ENCODE results near the gene ZNF362.

ZNF362 gene

GRCh38 chr1:33341190-33341589, 84.9 kb downstream of the ZNF362 start:
- in situ Hi-C loops (cut with MboI; ENCODE audit: low sequenced_read_pairs) = no loop called here
- no peaks in the 10 kb centered on the region for H3K9me3 ChIP-seq
- no peaks in the 10 kb centered on the region for H3K27me3 ChIP-seq (ENCODE audit: low read depth)
- H3K4me3 ChIP-seq = no peak overlapping the region
- DNase-seq (ENCODE audit: low spot score in 2 of 2) = no peak
- H3K36me3 ChIP-seq (replicated peaks) = no peaks in the 10 kb centered on the region; the same call in none of the 2 replicates
- H3K4me1 ChIP-seq = peaks cover 52% of the 10 kb centered on the region

GRCh38 chr1:33342041-33342723, 85.9 kb downstream of the ZNF362 start:
- Histone ChIP-seq H3K27me3 (ENCODE audit: low read depth) (no peaks in the 10 kb centered on the region), H3K4me3 (no peak overlapping the region), H3K36me3 (replicated peaks) (peaks cover 3% of the 10 kb centered on the region), H3K4me1 (peaks cover 59% of the 10 kb centered on the region), H3K9me3 (no peaks in the 10 kb centered on the region)
- in situ Hi-C loops (cut with MboI; ENCODE audit: low sequenced_read_pairs) = no loop called here
- peak; percentile 50 to 68 for DNase-seq (ENCODE audit: low spot score in 2 of 2)

GRCh38 chr1:33343539-33343938, 87.2 kb downstream of the ZNF362 start:
- peaks cover 3% of the 10 kb centered on the region for H3K36me3 ChIP-seq (replicated peaks)
- DNase-seq (ENCODE audit: low spot score in 2 of 2) = no peak
- no peak overlapping the region for H3K4me3 ChIP-seq
- in situ Hi-C loops (cut with MboI; ENCODE audit: low sequenced_read_pairs) = no loop called here
- H3K27me3 ChIP-seq (ENCODE audit: low read depth) = no peaks in the 10 kb centered on the region
- no peaks in the 10 kb centered on the region for H3K9me3 ChIP-seq
- peaks cover 65% of the 10 kb centered on the region for H3K4me1 ChIP-seq

- peaks cover 3% of the 10 kb centered on the region for H3K36me3 ChIP-seq (replicated peaks)
- no peaks in the 10 kb centered on the region for H3K9me3 ChIP-seq
- no peaks in the 10 kb centered on the region for H3K27me3 ChIP-seq (ENCODE audit: low read depth)
- no peak overlapping the region for H3K4me3 ChIP-seq
- DNase-seq (ENCODE audit: low spot score in 2 of 2) = no peak
- peaks cover 53% of the 10 kb centered on the region for H3K4me1 ChIP-seq
- in situ Hi-C loops (cut with MboI; ENCODE audit: low sequenced_read_pairs) = no loop called here
Observed at GRCh38 chr1:33344896-33345560, 88.7 kb downstream of the ZNF362 start.

- Histone ChIP-seq H3K4me3 (no peak overlapping the region), H3K9me3 (no peaks in the 10 kb centered on the region), H3K4me1 (peaks cover 52% of the 10 kb centered on the region), H3K36me3 (replicated peaks) (peaks cover 3% of the 10 kb centered on the region), H3K27me3 (ENCODE audit: low read depth) (no peaks in the 10 kb centered on the region)
- no peak for DNase-seq (ENCODE audit: low spot score in 2 of 2)
- in situ Hi-C loops (cut with MboI; ENCODE audit: low sequenced_read_pairs) = no loop called here
Observed at GRCh38 chr1:33346533-33346926, 90.2 kb downstream of the ZNF362 start.

- no peak overlapping the region for H3K4me3 ChIP-seq
- H3K9me3 ChIP-seq = no peaks in the 10 kb centered on the region
- peaks cover 3% of the 10 kb centered on the region for H3K36me3 ChIP-seq (replicated peaks)
- in situ Hi-C loops (cut with MboI; ENCODE audit: low sequenced_read_pairs) = no loop called here
- no peak for DNase-seq (ENCODE audit: low spot score in 2 of 2)
- H3K4me1 ChIP-seq = peaks cover 46% of the 10 kb centered on the region
- no peaks in the 10 kb centered on the region for H3K27me3 ChIP-seq (ENCODE audit: low read depth)
Observed at GRCh38 chr1:33346927-33347649, 90.8 kb downstream of the ZNF362 start.

GRCh38 chr1:33347650-33347992, 91.3 kb downstream of the ZNF362 start:
- H3K4me1 ChIP-seq = peaks cover 41% of the 10 kb centered on the region

GRCh38 chr1:33348194-33348593, 91.9 kb downstream of the ZNF362 start:
- no peak for DNase-seq (ENCODE audit: low spot score in 2 of 2)
- Histone ChIP-seq H3K9me3 (no peaks in the 10 kb centered on the region), H3K36me3 (replicated peaks) (peaks cover 3% of the 10 kb centered on the region), H3K4me1 (peaks cover 37% of the 10 kb centered on the region), H3K4me3 (peak overlapping the region; percentile 45), H3K27me3 (ENCODE audit: low read depth) (no peaks in the 10 kb centered on the region)
- in situ Hi-C loops (cut with MboI; ENCODE audit: low sequenced_read_pairs) = no loop called here

More at GRCh38 chr1:33347650-33347992, 91.3 kb downstream of the ZNF362 start:
- Histone ChIP-seq H3K27me3 (ENCODE audit: low read depth) (no peaks in the 10 kb centered on the region), H3K4me3 (no peak overlapping the region), H3K9me3 (no peaks in the 10 kb centered on the region), H3K36me3 (replicated peaks) (peaks cover 3% of the 10 kb centered on the region)
- in situ Hi-C loops (cut with MboI; ENCODE audit: low sequenced_read_pairs) = no loop called here
- DNase-seq (ENCODE audit: low spot score in 2 of 2) = no peak

GRCh38 chr1:33348676-33349080, 92.4 kb downstream of the ZNF362 start:
- DNase-seq (ENCODE audit: low spot score in 2 of 2) = peak in 1 of 2 experiments; percentile 21
- peaks cover 3% of the 10 kb centered on the region for H3K36me3 ChIP-seq (replicated peaks)
- peaks cover 37% of the 10 kb centered on the region for H3K4me1 ChIP-seq
- peak overlapping the region; percentile 45 for H3K4me3 ChIP-seq
- H3K27me3 ChIP-seq (ENCODE audit: low read depth) = no peaks in the 10 kb centered on the region
- H3K9me3 ChIP-seq = no peaks in the 10 kb centered on the region
- in situ Hi-C loops (cut with MboI; ENCODE audit: low sequenced_read_pairs) = no loop called here

- peak overlapping the region; percentile 45 for H3K4me3 ChIP-seq
- DNase-seq (ENCODE audit: low spot score in 2 of 2) = peak in 1 of 2 experiments; percentile 51
- H3K9me3 ChIP-seq = no peaks in the 10 kb centered on the region
- in situ Hi-C loops (cut with MboI; ENCODE audit: low sequenced_read_pairs) = no loop called here
- no peaks in the 10 kb centered on the region for H3K27me3 ChIP-seq (ENCODE audit: low read depth)
- H3K4me1 ChIP-seq = peaks cover 37% of the 10 kb centered on the region
- H3K36me3 ChIP-seq (replicated peaks) = peaks cover 3% of the 10 kb centered on the region; the same call in 1 of the 2 replicates
Observed at GRCh38 chr1:33349081-33349759, 92.9 kb downstream of the ZNF362 start.

- Histone ChIP-seq H3K36me3 (replicated peaks) (peaks cover 3% of the 10 kb centered on the region; the same call in 1 of the 2 replicates), H3K9me3 (no peaks in the 10 kb centered on the region), H3K4me3 (peak overlapping the region; percentile 38), H3K4me1 (peaks cover 37% of the 10 kb centered on the region), H3K27me3 (ENCODE audit: low read depth) (no peaks in the 10 kb centered on the region)
- in situ Hi-C loops (cut with MboI; ENCODE audit: low sequenced_read_pairs) = no loop called here
- DNase-seq (ENCODE audit: low spot score in 2 of 2) = peak; percentile 77 to 88
Observed at GRCh38 chr1:33349778-33350610, 93.7 kb downstream of the ZNF362 start.

Data from HAP-1 (cell line).